Dermis blood vessel endothelial cell (primary cell): Measurements from ENCODE around the gene LY6G5B. TPM values are rescaled to one million over a fixed set of nuclear protein-coding genes. Genes with fewer than 3 reads are reported as not detected.

Experiments used
- DNase-seq: peaks from one replicate; pipeline ENCODE4 v3.0.0; 2010
- total RNA-seq: library from RNA; depleted of rRNA; stranded (reverse); fragments of >200 nt; gene quantifications from 2 replicates; pipeline ENCODE4 v1.2.3, GENCODE V29; 2014

LY6G5B gene
- total RNA-seq, 1 donor from 2014 or later, result 3.2 TPM

DNA sequence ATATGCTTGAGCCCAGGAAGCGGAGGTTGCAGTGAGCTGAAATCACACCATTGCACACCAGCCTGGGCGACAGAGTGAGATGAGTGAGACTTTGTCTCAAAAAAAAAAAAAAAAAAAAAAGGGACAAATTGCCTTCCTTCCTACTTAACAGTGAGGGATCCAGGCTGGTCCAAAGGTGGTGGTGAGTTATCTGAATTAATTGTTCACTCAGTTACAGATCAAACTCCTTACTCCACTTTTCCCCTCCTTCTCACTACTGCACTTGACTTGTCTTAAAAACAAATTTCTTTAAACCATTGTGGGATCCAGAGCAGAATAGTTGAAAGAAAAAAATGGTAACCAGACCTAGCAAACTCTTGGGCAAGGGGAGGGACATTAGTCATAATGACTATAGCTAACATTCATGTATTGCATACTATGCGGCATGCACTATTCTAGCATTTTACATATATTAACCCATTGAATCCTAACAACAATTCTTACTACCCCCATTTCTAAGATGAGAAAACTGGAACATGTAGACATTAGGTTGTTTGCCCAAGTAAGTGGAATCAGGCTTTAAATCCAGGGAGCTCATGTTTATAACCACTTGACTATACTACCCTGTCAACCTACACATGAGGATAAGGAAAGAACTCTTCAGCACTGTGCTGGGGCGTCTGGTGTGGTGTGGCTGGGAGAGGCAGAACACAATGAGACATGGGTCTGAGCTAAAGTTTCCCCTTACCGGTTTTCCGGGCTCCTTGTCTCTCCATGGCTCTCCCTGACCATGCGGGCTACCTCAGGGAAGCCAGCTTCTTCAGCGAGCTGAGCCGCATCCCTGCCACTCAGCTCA is 6.4 kb upstream of the LY6G5B start:
- no peak for DNase-seq

DNA sequence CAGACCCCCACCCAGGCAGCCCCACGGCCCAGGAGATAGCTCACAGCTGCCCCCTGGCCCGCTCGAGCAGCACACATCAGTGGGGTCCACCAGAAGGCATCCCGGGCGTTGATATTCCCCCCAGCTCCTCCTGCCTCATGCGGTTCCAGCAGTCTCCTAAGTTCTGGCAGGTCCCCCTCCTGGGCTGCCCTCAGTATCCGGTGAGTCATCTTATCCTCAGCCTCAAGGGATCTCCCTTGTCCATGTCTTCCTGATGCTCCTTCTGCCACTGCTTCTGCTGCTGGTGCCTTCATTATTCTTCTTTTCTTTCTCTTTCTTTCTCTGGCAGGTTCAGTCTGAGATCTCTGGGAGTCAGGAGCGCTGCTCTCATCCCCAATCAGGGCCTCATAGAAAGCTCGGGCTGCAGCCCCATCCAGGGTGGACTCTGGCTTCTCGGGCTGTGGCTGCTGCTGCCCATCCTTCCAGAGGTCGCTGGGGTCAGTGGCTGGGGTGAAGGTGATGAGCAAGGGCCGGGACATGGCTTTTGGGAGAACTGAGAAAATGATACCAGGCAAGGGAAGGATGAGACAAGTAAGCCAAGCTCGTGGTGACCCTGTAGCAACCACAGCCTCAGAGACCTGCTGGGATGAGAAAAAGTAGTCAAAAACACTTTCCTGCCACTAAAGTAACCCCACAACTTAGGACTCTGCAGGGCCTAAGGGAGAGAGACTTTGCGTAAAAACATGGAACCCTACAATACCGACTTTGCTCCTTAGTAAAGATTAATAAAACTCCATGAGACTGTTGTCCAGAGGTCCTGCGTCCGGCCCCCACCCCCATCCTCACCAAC is 5.6 kb upstream of the LY6G5B start:
- peak; percentile 75 for DNase-seq

DNA sequence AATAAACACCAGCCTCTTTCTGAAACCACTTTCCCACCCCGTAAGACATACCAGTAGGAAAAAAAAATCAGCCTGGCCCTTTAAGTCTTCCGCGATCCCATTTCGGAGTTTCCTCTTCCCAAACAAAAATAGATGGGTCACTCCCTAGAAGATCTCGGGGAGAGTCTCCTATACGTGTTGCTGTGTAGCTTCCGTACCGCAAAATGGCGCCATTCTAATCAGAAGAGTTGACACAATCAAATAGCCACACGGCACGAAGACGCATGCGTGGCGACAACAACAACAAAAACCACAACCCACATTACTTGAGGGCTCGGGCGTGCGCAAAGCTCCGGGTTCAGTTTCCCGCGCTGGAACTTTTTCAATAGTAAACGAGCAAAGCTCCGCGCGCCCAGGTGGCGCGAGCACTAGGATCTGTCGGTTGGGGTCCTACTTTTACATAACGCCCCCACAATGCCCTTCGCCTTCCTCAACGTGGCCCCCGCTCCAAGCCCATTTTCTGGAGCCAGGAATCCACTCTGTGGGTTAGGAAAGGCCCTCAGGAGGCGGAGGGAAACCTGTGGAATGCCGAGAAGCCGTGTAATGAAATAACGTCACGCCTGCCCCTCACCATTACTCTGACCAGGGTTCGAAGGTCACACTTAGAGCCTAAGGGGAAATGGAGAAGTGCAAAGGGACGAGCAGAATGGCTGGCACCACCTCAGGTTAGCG is 4.8 kb upstream of the LY6G5B start, which contains the start of gene GPANK1:
TSS of gene GPANK1 (minus strand) at position 208 of the 711 bp plus-strand sequence. CDS start 519 bp downstream, outside the sequence.
- peak; percentile 97 for DNase-seq

DNA sequence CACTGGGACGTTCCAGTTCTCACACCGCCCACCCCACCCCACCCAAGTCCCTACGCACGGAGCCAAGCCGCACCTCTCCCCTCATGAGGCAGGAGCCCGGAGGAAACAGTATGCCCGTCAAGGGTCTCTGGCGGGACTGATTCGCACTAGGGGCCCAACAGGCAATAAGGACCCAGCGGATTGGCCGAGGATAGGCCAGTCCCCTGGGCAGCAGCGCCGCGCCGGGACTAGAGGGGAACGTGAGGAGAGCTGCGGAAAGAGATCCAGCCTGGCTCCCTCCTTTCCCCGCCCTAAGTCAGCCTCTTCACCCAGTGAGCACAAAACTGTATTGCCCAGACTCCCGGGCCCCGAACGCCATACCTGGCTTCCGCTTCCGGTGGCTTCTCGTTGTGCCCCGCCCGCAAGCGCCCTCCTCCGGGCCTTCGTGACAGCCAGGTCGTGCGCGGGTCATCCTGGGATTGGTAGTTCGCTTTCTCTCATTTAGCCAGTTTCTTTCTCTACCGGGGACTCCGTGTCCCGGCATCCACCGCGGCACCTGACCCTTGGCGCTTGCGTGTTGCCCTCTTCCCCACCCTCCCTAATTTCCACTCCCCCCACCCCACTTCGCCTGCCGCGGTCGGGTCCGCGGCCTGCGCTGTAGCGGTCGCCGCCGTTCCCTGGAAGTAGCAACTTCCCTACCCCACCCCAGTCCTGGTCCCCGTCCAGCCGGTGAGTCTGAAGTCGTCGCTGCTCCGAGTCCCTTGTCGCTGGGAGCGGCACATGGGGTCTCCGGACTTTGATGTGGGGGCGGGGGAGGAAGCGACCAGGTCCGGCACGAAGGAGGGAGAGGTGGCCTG is 4.1 kb upstream of the LY6G5B start, which contains the start of gene CSNK2B:
TSS of gene CSNK2B (plus strand) at position 580 of the 836 bp plus-strand sequence. CDS start 752 bp downstream, outside the sequence.
- DNase-seq, result peak; percentile 98

DNA sequence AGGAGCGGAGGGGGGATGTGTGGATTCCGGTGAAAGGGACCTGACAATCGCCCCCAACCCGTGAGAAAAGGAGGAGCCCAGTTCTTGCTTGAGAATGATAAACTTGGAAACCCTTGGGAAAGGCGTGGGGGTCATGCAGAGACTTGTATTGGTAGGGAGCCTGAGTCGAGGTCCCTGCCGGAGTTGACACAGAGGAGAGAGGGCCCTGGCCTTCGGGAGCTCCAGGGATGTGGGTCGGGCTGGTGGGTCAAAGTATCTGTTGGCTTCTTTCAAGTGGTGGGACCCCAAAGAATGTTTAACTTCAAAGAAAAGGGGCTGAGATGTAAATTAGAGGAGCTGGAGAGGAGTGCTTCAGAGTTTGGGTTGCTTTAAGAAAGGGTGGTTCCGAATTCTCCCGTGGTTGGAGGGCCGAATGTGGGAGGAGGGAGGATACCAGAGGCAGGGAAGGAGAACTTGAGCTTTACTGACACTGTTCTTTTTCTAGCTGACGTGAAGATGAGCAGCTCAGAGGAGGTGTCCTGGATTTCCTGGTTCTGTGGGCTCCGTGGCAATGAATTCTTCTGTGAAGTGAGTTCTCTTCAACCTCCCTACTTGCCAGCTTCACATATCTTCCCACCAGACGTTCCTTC is 3.3 kb upstream of the LY6G5B start:
- DNase-seq, result no peak

DNA sequence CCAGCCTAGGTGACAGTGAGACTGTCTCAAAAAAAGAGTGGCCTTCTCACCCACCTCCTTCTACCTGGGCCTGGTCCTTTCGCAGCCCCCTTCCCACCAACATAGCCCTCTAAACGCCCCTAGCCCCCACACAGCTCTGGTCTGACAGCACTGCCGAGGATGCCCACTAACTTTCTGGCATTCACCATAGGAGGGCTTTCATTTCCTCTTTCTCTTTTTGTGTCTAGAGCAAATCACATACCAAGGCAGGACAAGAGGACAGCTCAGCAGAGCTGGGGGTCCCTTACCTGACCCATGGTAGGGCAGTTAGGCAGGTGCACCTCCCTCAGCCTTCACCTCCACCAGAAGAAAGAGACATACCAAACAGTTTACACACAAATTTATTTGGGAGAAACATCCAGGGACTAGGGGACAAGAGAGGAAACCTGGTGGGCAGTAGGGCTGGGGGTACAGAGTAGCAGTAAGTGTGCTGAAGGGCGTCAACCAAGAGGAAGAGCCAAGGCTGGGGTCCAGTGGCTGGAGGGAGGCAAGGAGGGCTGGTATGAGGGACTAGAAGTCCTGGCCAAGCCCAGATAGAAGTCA is 6.6 kb downstream of the LY6G5B start:
- no peak for DNase-seq

DNA sequence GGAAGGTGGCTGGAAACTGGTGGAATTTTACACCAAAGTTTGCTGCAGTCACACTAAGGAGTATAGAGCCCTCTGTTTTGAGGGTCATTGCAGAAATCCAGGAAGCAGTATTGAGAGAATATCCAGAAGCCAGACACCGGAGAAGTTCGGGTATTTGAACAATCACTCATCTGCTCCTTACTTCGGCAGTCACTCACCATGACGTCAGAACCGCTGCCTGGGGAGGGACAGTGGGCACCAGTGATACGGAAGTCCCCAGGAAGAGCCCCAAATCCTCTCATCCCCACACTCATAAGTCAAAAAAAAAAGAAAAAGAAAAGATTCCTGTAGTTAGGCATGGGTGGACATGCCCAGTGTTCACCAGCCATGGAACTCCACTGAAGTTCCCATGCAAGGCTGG is 7.1 kb downstream of the LY6G5B start:
- no peak for DNase-seq

DNA sequence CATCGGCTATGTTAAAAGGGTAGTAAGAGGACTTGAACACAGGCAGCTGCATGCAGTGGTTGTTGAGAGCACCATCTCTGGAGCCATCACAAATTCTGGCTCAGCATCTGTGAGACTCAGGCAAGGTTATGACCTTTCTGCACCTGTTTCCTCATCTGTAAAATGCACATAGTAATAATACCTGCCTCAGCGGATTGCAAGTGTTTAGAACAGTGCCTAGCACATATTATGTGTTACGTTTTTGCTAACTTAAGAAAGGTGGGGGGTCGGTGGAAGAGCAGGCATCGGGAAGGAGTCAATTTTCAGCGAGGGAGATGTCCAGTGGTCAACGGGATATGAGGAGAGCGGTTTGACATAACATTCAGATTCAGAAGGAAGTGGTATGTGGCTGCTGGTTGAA is 8.2 kb downstream of the LY6G5B start:
- DNase-seq, result no peak

DNA sequence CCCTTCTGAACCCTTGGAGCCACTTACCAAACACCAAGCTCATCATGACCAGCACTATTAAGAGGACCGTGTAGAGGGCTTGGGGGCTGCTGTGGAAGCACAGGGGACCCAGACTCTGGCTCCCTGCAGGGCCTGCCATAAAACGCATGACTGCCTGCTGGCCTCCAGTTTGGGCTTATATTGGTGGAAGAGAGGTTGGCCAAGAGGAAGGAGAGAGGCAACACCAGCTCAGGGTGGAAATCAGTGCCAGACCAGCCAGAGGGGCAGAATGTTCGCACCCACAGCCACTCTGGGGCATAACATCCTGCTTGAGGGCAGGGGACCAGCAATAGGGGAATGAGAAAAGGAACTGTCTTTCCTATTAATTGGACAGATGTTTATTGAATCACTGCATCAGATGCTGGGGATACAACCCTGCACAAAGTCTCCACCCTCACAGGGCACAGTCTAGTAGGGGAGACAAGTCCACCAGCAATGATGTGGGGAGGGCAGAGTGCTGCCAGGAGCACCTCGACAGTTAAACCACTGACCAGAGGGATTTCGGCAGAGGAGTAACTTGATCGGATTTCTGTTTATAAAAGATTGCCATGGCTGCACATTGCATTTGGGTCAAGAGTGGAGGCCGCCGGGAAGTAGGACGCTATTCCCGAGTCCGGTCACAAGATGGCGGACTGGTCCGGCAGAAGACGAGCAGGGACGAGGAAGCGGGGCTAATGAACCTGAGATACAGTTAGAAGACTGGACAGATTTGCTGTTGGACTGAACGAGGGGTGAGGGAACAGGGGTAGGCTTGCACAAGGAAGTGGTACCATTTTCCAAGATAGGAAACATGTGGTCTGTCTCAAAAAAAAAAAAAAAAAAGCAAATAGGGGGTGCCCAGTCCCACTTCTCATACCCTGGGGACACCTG is 10.7 kb downstream of the LY6G5B start, which contains the start of gene LY6G5C:
TSS of gene LY6G5C (minus strand) at position 842 of the 909 bp plus-strand sequence. CDS start at position 148, 694 bp downstream.
- peak; percentile 92 for DNase-seq

DNA sequence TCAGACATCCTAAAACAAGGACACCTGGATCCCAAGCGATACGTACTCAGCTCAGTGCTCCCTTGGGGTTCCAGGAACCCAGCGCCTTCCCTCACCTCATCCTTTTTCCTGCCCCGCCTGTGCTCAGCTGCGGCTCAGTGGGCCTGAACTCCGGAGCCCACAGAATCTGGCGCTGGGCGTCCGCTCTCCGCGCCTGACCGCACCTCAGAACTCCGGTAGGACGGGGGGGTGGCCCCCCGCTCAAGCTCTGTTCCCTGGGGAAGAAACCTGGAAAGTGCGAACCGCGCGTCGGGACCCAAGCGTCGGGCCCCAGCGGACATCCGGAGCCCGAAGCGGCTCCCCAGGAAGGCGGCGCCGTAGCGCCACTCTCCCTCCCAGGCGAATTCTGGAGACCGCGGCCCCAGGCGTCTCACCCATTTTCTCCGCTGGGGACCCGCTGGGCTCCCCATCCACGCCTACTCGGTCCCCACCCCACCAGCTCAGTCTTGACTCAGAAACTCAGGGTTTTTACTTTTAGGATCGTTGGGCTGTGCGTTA is 11.4 kb downstream of the LY6G5B start:
- peak; percentile 48 for DNase-seq

DNA sequence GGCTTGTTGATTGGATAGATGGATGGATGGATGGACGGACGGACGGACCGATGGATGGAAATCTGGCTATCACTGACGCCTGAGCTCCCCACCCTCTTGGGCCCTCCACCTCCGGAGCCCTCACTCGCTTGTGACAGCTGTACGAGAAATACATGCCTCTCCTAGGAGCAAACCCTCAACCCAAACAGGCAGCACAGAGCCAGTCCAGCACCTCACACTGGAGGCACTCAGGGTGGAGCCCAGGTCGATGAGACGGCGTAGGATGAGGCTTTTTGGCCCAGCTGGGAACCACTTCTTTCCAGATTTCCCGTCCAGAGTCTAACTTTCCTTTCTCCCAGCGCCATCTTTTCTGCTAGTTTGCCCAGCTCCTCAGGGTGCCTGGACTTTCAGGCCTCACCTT is 13.8 kb downstream of the LY6G5B start:
- DNase-seq, result no peak

DNA sequence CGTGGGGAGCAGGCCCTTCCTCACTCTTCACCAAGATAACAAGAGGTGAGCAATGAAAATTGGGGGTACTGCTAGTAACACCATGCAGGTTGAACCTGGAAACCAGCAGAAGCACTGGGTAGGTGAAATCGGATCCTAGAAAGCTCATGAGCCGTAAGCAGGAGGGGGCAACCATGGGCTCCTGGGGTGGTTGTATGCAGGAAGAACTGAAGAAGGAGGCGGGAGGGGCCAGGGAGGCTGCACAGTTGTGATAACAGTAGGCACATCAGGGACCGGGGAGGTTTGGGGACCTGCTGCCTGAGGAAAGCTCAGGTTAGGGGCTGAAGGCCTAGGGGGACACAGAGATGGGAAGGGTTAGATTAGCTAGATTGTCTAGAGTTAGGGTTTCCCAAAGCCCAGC is 16.7 kb downstream of the LY6G5B start:
- DNase-seq, result no peak

DNA sequence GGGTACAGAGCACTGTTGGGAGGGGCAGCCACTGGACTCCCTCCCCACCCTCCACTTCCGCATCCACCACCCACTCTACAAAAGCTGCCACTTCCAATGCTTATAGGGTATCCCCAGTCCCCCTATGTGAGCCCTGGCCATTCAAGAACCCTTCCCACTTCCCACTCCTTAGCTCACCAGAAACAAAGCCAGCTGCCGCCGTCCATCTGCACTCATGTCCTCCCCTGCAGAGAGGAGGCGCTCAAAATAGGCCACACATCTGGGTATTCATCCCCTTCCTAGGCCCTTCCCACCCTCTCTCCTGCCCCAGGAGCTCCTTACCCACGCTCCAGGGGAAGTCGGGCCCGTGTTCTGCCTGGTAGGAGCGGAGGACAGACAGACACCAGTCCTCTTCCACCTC is 17.5 kb downstream of the LY6G5B start:
- no peak for DNase-seq

DNA sequence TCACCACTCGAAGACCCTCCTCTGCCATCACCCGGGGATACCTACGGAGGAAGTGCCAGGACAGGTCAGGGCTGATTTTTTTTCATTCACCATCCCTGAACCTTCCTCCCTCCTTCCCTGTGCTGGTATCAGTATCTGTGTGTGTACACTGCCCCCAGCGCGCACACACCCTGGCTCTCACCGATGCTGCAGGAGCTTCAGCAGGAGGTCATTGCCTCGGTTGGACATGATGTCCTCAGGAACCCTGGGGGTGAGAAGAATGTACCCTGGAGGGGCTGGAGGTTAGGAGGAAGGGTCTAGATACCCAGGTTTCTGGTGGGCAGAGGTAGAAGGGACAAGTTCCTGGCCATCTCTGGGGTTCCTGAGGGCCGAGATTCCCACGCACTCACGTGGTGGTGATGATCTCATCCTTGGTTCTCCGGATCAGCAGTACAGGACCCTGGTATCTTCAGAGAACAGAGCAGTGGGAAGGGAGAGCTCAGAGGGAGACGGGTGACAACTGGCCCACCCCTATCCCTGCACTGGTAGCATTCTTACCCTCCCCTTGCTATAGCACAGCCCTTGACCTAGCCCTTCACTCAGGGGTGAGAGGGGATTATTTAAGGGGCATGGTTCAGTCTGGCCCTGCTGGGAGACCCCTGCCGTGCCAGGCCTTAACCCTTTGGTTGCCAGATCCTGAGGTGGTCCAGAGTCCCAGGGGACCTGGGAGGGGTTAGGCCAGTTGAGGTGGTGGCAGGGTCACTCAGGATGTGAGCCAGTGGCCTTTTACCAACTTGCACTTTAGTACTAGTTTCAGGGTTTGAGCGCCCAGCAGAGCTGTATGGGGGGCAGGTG is 18.3 kb downstream of the LY6G5B start:
- DNase-seq, result no peak

DNA sequence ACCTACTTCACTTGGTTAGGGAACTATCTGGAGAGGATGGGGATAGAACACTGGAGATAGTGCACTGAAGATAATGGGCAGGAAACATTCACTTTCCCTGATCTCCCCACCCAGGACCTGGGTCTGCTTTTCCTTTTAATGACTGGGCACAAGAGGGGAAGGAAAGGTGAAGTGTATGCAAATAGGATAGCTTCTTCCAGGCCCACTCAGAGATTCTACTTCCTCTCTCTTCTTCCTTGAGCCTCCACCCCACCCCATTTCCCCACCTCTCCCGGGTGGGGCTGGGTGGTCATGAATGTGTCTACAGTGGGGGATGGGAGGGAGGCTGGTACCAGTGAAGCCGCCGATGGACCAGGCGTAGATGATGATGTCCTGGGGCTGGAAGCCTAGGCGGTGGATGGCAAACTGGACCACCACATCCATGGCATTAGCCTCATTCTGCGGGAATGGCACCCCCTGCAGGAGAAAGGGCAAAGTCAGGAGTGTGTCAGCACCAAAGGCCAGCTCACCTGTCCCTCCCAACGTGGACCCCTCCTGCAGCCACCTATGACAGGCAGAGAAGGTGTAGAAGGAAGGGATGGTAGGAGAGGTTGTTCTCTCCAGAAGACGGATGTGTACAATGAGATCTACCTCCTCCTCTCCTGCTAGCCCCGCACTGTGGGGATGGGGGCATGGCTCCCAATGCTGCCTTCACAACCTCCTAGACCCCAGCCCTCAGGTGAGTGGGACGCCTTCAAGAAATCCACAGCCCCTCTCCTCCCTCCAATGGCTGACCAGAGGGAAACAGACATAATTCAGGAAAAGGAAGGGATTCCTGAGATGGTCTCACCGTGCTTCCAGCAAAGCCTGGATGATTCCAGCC is 19.7 kb downstream of the LY6G5B start:
- DNase-seq, result peak; percentile 36

DNA sequence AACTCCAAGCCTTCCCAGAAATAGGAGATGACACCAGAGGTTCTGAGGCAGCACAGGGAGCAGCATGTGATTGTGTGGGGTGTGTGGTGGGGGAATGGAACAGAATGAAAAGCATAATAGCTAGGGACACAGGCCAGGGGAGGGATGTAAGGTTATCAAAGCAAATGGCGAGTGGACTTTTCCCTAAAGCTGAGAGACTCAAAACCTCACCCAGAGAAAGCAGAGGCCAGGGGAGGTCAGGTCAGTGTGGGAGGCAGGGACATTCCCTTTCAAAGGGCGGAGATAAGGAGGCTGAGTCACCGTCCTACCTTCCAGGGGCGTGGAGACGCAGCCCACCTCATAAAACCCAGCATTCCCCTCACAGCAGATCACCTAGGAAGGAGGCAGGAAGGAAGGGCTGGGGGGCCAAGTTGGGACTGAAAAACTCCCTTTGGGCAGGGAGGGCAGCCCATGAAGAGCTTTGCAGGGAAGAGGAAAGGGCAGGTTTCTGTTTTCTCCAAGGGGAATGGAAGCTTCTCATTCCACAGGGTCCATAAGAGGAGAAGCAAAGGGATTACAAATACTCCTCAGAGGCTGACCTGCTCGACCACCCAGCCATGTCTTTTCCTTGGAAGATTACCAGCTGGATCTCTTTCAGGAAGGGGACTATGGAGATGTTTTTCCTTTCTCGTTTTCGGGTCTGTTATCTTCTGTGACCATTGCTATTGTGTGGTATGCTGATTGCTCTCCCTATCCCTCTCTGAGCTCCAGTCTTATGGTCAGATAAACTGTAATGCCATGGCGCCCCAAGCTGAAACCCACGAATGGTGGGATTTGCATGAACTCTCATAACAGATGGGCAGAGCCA is 20.7 kb downstream of the LY6G5B start:
- no peak for DNase-seq

DNA sequence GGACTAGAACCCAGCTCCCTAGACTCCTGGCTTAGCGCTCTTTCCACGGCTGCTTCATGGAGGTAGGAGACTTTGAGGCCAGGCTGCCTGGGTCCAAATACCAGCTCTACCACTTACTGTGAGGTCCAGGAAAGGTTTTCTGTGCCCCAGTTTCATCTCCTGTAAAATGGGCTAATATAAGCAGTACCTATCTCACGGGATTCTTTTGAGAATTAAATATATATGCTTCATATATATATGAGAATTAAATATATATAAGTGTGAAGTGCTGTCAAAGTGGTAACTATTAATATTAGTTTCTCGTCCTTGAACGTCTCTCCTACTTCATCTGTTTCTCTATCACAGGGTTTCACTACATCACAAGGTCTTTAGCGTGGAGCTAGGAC is 21.3 kb downstream of the LY6G5B start:
- no peak for DNase-seq
